ENCODE measurements around the gene SH3YL1.

SH3YL1 gene

GRCh38 chr2:281381-281780, 17.5 kb upstream of the SH3YL1 start:
- no peak for DNase-seq

- no peak for DNase-seq
Observed at GRCh38 chr2:280650-281110, 16.8 kb upstream of the SH3YL1 start.

GRCh38 chr2:279956-280649, 16.3 kb upstream of the SH3YL1 start:
- no peak for DNase-seq

- no peak for DNase-seq
Observed at GRCh38 chr2:279366-279765, 15.5 kb upstream of the SH3YL1 start.

GRCh38 chr2:278927-279320, 15.1 kb upstream of the SH3YL1 start:
- no peak for DNase-seq

- no peak for DNase-seq
Observed at GRCh38 chr2:278312-278926, 14.6 kb upstream of the SH3YL1 start.

GRCh38 chr2:275466-275865, 11.6 kb upstream of the SH3YL1 start:
- DNase-seq: peak; percentile 3 to 8

GRCh38 chr2:274503-274902, 10.7 kb upstream of the SH3YL1 start:
- peak; percentile 10 to 28 for DNase-seq

- DNase-seq: no peak
Observed at GRCh38 chr2:273333-273732, 9.5 kb upstream of the SH3YL1 start.

- DNase-seq: no peak
Observed at GRCh38 chr2:271917-272316, 8.1 kb upstream of the SH3YL1 start.

- DNase-seq: no peak
Observed at GRCh38 chr2:270861-271260, 7.0 kb upstream of the SH3YL1 start.

GRCh38 chr2:269356-270030, 5.7 kb upstream of the SH3YL1 start:
- peak; percentile 66 to 74 for DNase-seq

GRCh38 chr2:268323-268722, 4.5 kb upstream of the SH3YL1 start:
- no peak for DNase-seq

GRCh38 chr2:264493-265468, 949 bp upstream of the SH3YL1 start, which contains the start of gene ACP1:
Gene ACP1 (plus strand): TSS chr2:264947. CDS start chr2:264965, 18 bp downstream.
- peak; percentile 84 to 85 for DNase-seq

- no peak for DNase-seq
Observed at GRCh38 chr2:263022-263738, 652 bp downstream of the SH3YL1 start.

GRCh38 chr2:262117-262516, 1.7 kb downstream of the SH3YL1 start:
- no peak for DNase-seq

GRCh38 chr2:260507-261161, 3.2 kb downstream of the SH3YL1 start:
- no peak for DNase-seq

GRCh38 chr2:259789-260331, 4.0 kb downstream of the SH3YL1 start:
- DNase-seq: no peak

- DNase-seq: no peak
Observed at GRCh38 chr2:258933-259332, 4.9 kb downstream of the SH3YL1 start.

GRCh38 chr2:257842-258241, 6.0 kb downstream of the SH3YL1 start:
- DNase-seq: no peak

GRCh38 chr2:257429-257828, 6.4 kb downstream of the SH3YL1 start:
- DNase-seq: peak in 1 of 2 experiments; percentile 23

Data from Kasumi-1 (cell line).